ENCODE data around the gene ATCAY.

- TF ChIP-seq EZH2phosphoT487 (IDR thresholded peaks at IDR 0.05; ENCODE audit: insufficient read depth, low read depth), result no peak
- TF ChIP-seq EZH2 (IDR thresholded peaks at IDR 0.05; ENCODE audit: insufficient read depth, poor library complexity, severe bottlenecking), result no peak
These were observed 68.8 kb downstream of the ATCAY start for GRCh38 chr19:3949294-3949693.

Measured in GM23248 (cell line).